HG02610 (cell line): ENCODE measurements around the gene FREM2.

Experiments used
- ATAC-seq: cut with Tn5 transposase; IDR thresholded peaks from one replicate; pipeline ENCODE4 v1.9.1; 2021; ENCODE audit warnings: mild to moderate bottlenecking, moderate library complexity; ENCODE audit not compliant: unreplicated experiment

Gene FREM2

DNA sequence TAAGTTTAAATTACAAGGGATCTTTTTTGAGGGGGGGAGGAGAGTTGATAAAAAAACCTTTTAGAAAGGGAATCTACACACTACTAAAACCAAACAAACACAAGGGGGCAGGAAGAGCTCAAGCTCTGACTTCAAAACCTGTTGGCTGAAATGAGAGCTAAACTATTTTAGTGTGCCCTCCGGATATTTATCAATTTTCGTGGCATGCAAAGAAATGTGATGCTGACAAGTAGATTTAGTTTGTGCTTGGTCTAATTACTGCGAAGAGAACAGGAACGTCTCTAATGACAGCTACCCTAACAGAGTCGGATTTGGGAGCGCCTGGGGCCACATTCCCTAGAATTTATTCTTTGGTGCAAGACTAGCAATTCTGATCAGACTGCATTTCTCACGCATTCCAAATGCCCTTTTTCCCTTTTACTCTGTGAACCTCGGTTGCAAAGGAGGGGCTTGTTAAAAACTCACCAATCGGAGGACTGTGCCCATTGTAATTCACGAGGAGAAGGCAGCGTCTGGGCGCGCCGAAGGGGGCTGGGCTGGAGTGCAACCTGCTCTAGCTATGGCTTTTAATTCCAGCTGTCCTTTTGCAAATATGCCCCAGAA, 802 bp upstream of the FREM2 start:
- ATAC-seq, result no peak

GRCh38 chr13:38687246-38688229, 661 bp downstream of the FREM2 start:
- ATAC-seq, result no peak

DNA sequence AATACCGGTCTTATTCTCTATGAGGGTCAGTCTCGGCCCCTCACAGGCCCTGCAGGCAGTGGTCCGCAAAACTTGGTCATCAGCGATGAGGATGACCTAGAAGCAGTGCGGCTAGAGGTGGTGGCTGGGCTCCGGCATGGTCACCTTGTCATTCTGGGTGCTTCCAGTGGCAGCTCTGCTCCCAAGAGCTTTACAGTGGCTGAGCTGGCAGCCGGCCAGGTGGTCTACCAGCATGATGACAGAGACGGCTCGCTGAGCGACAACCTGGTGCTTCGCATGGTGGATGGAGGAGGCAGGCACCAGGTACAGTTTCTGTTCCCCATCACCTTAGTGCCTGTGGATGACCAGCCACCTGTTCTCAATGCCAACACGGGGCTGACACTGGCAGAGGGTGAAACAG, 1.8 kb downstream of the FREM2 start:
- ATAC-seq, result no peak

GRCh38 chr13:38690231-38690630, 3.4 kb downstream of the FREM2 start:
- no peak for ATAC-seq

- ATAC-seq, result no peak
These were observed 6.3 kb downstream of the FREM2 start for GRCh38 chr13:38693168-38693567.

GRCh38 chr13:38693641-38694040, 6.8 kb downstream of the FREM2 start:
- ATAC-seq, result no peak

DNA sequence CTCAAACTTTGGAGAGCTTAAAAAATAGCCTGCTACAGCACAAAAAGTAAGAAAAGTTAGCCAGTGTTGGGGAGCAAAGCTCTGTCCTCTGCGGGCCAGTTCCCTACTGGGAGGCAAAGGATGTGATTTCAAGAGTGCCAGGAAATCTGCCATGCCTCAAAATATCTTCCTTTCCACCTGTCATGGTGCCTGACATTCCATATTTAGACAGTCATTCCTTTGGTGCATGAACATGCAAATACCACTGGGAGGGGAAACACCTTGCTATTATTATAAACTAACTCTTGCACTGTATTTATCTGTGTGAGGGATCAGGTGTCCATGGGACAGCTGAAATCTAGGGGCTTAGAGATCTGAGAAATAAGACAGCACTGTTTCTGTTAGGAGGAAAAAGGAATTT, 10.3 kb downstream of the FREM2 start:
- ATAC-seq, result no peak

DNA sequence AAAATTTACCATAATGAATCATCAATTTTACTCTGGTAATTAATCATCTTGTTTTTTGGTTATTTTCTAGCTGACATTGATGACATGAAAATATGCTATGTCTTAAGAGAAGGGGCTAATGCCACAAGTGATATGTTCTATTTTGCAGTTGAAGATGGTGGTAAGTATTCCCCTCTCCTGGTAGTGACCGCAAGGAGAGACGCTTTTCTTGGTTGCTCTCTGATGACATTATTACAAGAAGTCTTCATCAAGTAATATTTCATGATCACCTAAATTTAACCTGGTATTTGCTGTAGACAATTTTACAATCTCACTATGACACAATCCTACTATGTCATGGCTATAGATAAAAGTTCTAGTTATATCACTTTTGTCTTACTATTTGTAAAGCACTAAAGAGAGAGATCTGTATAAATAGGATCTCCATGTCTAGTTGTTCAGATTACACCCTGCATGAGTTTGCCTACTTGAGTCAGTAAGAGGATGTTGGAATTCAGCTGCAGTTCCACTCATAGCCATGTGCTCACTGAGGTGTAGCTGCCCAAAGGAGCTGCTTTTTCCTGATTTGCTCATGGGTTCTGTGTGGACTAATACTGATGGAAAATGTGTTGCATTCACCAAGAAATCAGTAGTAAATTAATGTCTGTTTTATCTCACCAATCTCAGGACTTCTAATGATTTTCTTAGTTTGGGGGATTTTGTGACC, 10.9 kb downstream of the FREM2 start:
- ATAC-seq, result no peak

DNA sequence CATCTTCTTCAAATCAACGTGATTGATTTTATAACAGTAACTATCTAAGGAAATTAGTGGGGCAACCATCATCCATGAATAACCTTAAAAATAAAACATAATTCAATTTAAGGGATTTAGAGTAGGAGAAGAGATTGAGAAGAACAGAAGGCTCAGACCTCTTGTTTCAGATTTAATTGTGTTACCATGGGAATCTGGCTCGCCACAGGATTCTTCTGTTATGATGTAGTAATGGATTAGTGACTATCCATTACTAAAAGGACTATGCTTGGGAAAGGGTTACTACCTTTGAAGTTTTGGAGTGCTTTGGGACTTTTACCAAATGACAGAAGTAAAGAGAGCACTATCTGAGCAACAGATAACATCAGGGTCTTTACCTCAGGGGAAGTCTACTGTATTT, 13.2 kb downstream of the FREM2 start:
- no peak for ATAC-seq

GRCh38 chr13:38702669-38703068, 15.8 kb downstream of the FREM2 start:
- no peak for ATAC-seq

- ATAC-seq, result no peak
These were observed 16.4 kb downstream of the FREM2 start for GRCh38 chr13:38703255-38703654.

GRCh38 chr13:38705365-38705764, 18.5 kb downstream of the FREM2 start:
- no peak for ATAC-seq

- ATAC-seq, result no peak
These were observed 20.6 kb downstream of the FREM2 start for GRCh38 chr13:38707460-38707859.

- no peak for ATAC-seq
These were observed 26.2 kb downstream of the FREM2 start for GRCh38 chr13:38713046-38713445.

DNA sequence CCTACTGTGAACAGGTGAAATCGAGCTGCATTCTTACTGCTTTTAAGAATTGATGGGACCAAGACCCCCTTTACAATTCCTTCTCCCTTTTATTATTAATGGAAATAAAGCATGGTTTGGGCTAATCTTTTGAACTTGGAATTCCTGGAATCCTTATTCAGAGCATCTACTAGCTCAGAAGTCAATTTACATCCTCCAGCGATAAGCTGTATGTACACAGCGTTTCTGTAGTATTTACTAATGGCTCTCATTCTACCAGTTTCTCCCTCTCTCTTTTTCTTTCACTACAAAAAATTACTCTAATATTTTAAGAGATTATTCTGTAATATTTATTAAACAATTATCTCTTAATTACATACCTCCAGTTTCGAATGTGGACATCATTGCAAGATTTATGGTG, 31.5 kb downstream of the FREM2 start:
- ATAC-seq, result no peak

- ATAC-seq, result no peak
These were observed 43.5 kb downstream of the FREM2 start for GRCh38 chr13:38730332-38730731.

GRCh38 chr13:38733146-38733545, 46.3 kb downstream of the FREM2 start:
- ATAC-seq, result no peak

DNA sequence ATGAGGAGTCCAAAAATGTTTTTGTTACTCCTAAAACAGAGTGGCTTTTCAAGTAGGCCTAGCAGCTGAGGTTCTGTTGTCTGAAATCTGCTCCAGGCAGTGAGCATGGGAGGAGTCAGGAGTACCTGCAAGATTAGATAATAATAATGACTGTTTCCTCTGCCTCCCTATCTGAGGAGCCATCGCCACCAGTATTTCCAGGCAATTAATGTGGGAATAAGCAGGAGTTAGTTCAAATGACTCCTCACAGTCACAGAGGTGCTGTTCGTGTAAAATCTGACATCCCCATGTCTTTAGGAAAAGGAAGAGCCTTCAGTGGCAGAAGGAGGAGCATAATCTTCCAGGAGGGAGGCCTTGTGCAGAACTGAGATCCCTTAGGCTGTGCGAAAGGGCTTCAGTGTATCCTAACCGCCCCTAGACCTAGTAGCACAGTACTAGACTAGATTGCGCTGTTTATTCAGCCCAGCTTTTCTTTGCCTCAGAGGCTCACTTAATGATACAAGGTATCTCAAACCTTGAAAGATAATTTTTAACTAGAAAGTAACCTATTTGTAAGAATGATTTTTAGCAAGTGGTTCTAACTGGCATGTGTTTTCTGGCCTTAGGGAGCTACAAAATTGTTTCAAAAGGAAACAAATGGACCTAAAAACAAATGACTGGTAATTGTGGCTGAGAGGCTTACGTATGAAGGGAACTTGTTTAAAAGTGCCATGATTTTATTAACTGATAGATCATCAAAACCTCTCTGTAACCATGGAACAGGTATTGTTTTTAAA, 49.0 kb downstream of the FREM2 start:
- ATAC-seq, result no peak

- no peak for ATAC-seq
These were observed 56.6 kb downstream of the FREM2 start for GRCh38 chr13:38743466-38743865.

- no peak for ATAC-seq
These were observed 65.8 kb downstream of the FREM2 start for GRCh38 chr13:38752686-38753085.

GRCh38 chr13:38753878-38754277, 67.0 kb downstream of the FREM2 start:
- ATAC-seq, result no peak
